HEK293 (cell line): ENCODE data around the gene STEAP1.

Source experiments
- CTCF ChIA-PET: fragments of 350-600 bp; formaldehyde crosslinking; extraction: SDS; loops from one replicate; lab custom pipeline; 2021; ENCODE audit warnings: antibody characterized with exemption; lab: Yijun Ruan, JAX
- POLR2A ChIA-PET: fragments of 300-600 bp; formaldehyde crosslinking; extraction: SDS; loops from one replicate; lab custom pipeline; 2020; ENCODE audit warnings: antibody characterized with exemption, inconsistent platforms; lab: Yijun Ruan, JAX
- H3K27ac ChIP-seq: fragments of 200-500 bp; sonication (Bioruptor generic); 2 replicates; pipeline ENCODE4 v1.5.1; 2014; ENCODE audit warnings: low read depth, low read length, control low read depth, inconsistent platforms; ENCODE audit errors: extremely low read depth
- H3K36me3 ChIP-seq, 2 experiments: fragments of 200-500 bp in 1 of 2; sonication (Bioruptor generic) in 1 of 2; 1 replicate in 1 of 2; 2 replicates in 1 of 2; pipeline ENCODE4 v1.5.1; 2014 to 2017; ENCODE audit warnings: inconsistent platforms in 2 of 2, low read length in 2 of 2; ENCODE audit not compliant: control insufficient read depth in 2 of 2, insufficient read depth in 1 of 2
- H3K4me1 ChIP-seq: fragments of 200-500 bp; sonication (Bioruptor generic); 2 replicates; pipeline ENCODE4 v1.5.1; 2014; ENCODE audit warnings: mild to moderate bottlenecking, low read length, inconsistent platforms; ENCODE audit not compliant: control insufficient read depth, insufficient read depth
- H3K4me3 ChIP-seq: 2 replicates; pipeline ENCODE4 v1.5.1; 2011; ENCODE audit warnings: low read depth, mild to moderate bottlenecking, control low read depth, low read length, moderate library complexity
- H3K9me3 ChIP-seq: fragments of 200-500 bp; sonication (Bioruptor generic); 2 replicates; pipeline ENCODE4 v1.5.1; 2014; ENCODE audit warnings: low read depth, low read length, inconsistent platforms; ENCODE audit not compliant: control insufficient read depth, insufficient read depth
- GFI1B ChIP-seq: fragments of 450-650 bp; formaldehyde crosslinking; IDR thresholded peaks from 2 replicates; pipeline ENCODE4 v1.5.1; 2016; ENCODE audit warnings: missing biosample characterization, missing genetic modification characterization
- KLF1 ChIP-seq: fragments of 450-650 bp; formaldehyde crosslinking; IDR thresholded peaks from 2 replicates; pipeline ENCODE4 v1.5.1; 2016; ENCODE audit warnings: missing biosample characterization, missing genetic modification characterization
- KLF10 ChIP-seq: fragments of 450-650 bp; IDR thresholded peaks from 2 replicates; pipeline ENCODE4 v1.5.1; 2018; ENCODE audit warnings: missing biosample characterization, mild to moderate bottlenecking, missing genetic modification characterization
- SCRT1 ChIP-seq: fragments of 450-650 bp; formaldehyde crosslinking; IDR thresholded peaks from 2 replicates; pipeline ENCODE4 v1.5.1; 2016; ENCODE audit warnings: missing biosample characterization, missing genetic modification characterization, borderline replicate concordance
- SP2 ChIP-seq: fragments of 450-650 bp; formaldehyde crosslinking; IDR thresholded peaks from 2 replicates; pipeline ENCODE4 v1.5.1; 2016; ENCODE audit warnings: missing biosample characterization, missing genetic modification characterization
- ZBTB17 ChIP-seq: fragments of 450-650 bp; formaldehyde crosslinking; IDR thresholded peaks from 2 replicates; pipeline ENCODE4 v1.5.1; 2016; ENCODE audit warnings: missing biosample characterization, missing genetic modification characterization
- ZEB2 ChIP-seq: fragments of 450-650 bp; formaldehyde crosslinking; IDR thresholded peaks from 2 replicates; pipeline ENCODE4 v1.5.1; 2016; ENCODE audit warnings: missing biosample characterization, missing genetic modification characterization
- ZFHX2 ChIP-seq: fragments of 450-650 bp; formaldehyde crosslinking; conservative IDR thresholded peaks from 2 replicates; pipeline ENCODE4 v1.5.1; 2016; ENCODE audit warnings: missing biosample characterization, missing genetic modification characterization
- ZNF112 ChIP-seq: fragments of 450-650 bp; formaldehyde crosslinking; IDR thresholded peaks from 2 replicates; pipeline ENCODE4 v1.5.0; 2017; ENCODE audit warnings: missing biosample characterization, missing genetic modification characterization
- ZNF184 ChIP-seq: fragments of 450-650 bp; IDR thresholded peaks from 2 replicates; pipeline ENCODE4 v1.5.1; 2018; ENCODE audit warnings: missing biosample characterization, mild to moderate bottlenecking, missing genetic modification characterization
- ZNF24 ChIP-seq: fragments of 450-650 bp; formaldehyde crosslinking; IDR thresholded peaks from 2 replicates; pipeline ENCODE4 v1.5.1; 2016; ENCODE audit warnings: missing biosample characterization, missing genetic modification characterization
- ZNF335 ChIP-seq: fragments of 450-650 bp; formaldehyde crosslinking; conservative IDR thresholded peaks from 2 replicates; pipeline ENCODE4 v1.5.1; 2016; ENCODE audit warnings: missing biosample characterization, missing genetic modification characterization
- ZNF354C ChIP-seq: fragments of 450-650 bp; formaldehyde crosslinking; IDR thresholded peaks from 2 replicates; pipeline ENCODE4 v1.5.1; 2016; ENCODE audit warnings: missing biosample characterization, missing genetic modification characterization, low read depth, borderline replicate concordance
- ZNF623 ChIP-seq: fragments of 450-650 bp; formaldehyde crosslinking; IDR thresholded peaks from 2 replicates; pipeline ENCODE4 v1.5.1; 2016; ENCODE audit warnings: missing biosample characterization, missing genetic modification characterization
- ZNF701 ChIP-seq: fragments of 450-650 bp; formaldehyde crosslinking; IDR thresholded peaks from 2 replicates; pipeline ENCODE4 v1.5.1; 2016; ENCODE audit warnings: missing biosample characterization, missing genetic modification characterization
- ZNF777 ChIP-seq: fragments of 450-650 bp; formaldehyde crosslinking; IDR thresholded peaks from 2 replicates; pipeline ENCODE4 v1.5.1; 2017; ENCODE audit warnings: missing biosample characterization, missing genetic modification characterization, borderline replicate concordance
- ZXDB ChIP-seq: fragments of 450-650 bp; formaldehyde crosslinking; IDR thresholded peaks from 2 replicates; pipeline ENCODE4 v1.5.1; 2016; ENCODE audit warnings: missing biosample characterization, missing genetic modification characterization
- TF ChIP-seq, protein P1 (sequence below): fragments of 450-650 bp; formaldehyde crosslinking; IDR thresholded peaks from 2 replicates; pipeline ENCODE4 v1.5.1; 2017; ENCODE audit warnings: missing biosample characterization, missing genetic modification characterization
- TF ChIP-seq, protein P2 (sequence below): fragments of 450-650 bp; formaldehyde crosslinking; IDR thresholded peaks from 2 replicates; pipeline ENCODE4 v1.5.1; 2017; ENCODE audit warnings: missing biosample characterization, missing genetic modification characterization
- TF ChIP-seq, protein P3 (sequence below): fragments of 450-650 bp; formaldehyde crosslinking; IDR thresholded peaks from 2 replicates; pipeline ENCODE4 v1.5.1; 2016; ENCODE audit warnings: missing biosample characterization, missing genetic modification characterization
- TF ChIP-seq, protein P4 (sequence below): fragments of 450-650 bp; formaldehyde crosslinking; IDR thresholded peaks from 2 replicates; pipeline ENCODE4 v1.5.1; 2016; ENCODE audit warnings: missing biosample characterization, missing genetic modification characterization
- TF ChIP-seq, protein P5 (sequence below): fragments of 450-650 bp; formaldehyde crosslinking; IDR thresholded peaks from 2 replicates; pipeline ENCODE4 v1.5.1; 2016; ENCODE audit warnings: missing biosample characterization, missing genetic modification characterization

Gene STEAP1

DNA sequence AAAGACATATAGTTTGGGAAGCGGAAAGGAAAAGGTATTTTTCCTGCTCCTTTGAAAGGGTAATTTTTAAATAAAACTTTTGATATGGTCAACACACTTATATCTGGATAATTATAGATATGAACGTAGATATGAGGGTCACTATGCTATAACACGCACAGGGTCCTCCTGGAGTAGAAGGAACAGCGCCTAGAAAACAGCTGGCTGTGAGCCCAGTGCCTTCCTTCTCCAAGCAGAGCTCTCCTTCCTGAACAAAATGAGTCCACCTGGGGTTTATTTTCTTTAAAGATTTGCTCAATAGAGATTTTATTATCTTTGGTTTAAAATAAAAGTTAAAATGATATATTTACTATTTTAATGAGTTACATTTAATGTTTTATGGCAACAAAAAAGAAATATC, 13.1 kb downstream of the STEAP1 start:
- Histone ChIP-seq H3K36me3 (peaks cover 0 to 4% of the 10 kb centered on the region in 2 experiments; a peak in 1 of 3 replicates), H3K4me3 (no peak overlapping the region), H3K9me3 (no peaks in the 10 kb centered on the region), H3K4me1 (no peaks in the 10 kb centered on the region), H3K27ac (no peak overlapping the region)
- ChIA-PET CTCF (no interaction called here), POLR2A (no interaction called here)
- TF ChIP-seq, protein P1, sequence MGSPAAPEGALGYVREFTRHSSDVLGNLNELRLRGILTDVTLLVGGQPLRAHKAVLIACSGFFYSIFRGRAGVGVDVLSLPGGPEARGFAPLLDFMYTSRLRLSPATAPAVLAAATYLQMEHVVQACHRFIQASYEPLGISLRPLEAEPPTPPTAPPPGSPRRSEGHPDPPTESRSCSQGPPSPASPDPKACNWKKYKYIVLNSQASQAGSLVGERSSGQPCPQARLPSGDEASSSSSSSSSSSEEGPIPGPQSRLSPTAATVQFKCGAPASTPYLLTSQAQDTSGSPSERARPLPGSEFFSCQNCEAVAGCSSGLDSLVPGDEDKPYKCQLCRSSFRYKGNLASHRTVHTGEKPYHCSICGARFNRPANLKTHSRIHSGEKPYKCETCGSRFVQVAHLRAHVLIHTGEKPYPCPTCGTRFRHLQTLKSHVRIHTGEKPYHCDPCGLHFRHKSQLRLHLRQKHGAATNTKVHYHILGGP (tag by site-specific recombination) = no peak
- no peak for TF ChIP-seq ZNF354C

DNA sequence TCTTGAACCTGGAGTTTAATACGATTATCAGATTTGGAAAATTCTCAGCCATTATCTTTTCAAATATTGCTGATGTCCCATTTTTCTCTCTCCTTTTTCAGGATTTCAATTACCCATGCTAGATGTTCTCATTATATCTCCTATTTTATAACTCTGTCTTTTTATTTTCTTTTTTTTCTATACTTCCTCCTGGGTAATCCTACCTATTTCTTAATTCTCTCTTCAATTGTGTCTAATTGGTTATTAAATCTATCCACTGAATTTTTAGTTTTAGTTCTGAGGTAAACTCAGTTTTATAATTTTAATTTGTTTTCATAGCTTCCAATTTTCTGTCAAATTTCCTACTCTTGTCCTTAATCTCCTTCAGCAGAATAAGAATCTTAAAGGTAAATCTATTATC, 15.6 kb downstream of the STEAP1 start:
- Histone ChIP-seq H3K36me3 (no peaks in the 10 kb centered on the region), H3K27ac (no peak overlapping the region), H3K9me3 (no peaks in the 10 kb centered on the region), H3K4me3 (no peak overlapping the region), H3K4me1 (no peaks in the 10 kb centered on the region)
- POLR2A ChIA-PET = no interaction called here
- TF ChIP-seq KLF10 (tag by site-specific recombination) = no peak
- TF ChIP-seq ZFHX2 = no peak
- TF ChIP-seq SCRT1 (tag by site-specific recombination) = no peak
- TF ChIP-seq ZNF623 (tag by site-specific recombination) = no peak
- no peak for TF ChIP-seq GFI1B (tag by site-specific recombination)
- TF ChIP-seq ZNF701 (tag by site-specific recombination) = no peak
- no peak for TF ChIP-seq KLF1 (tag by site-specific recombination)
- TF ChIP-seq ZNF335 (tag by site-specific recombination) = no peak
- no peak for TF ChIP-seq ZNF184 (tag by site-specific recombination)
- TF ChIP-seq SP2 (tag by site-specific recombination) = no peak
- no peak for TF ChIP-seq ZBTB17
- TF ChIP-seq ZEB2 = no peak
- TF ChIP-seq, protein P2, sequence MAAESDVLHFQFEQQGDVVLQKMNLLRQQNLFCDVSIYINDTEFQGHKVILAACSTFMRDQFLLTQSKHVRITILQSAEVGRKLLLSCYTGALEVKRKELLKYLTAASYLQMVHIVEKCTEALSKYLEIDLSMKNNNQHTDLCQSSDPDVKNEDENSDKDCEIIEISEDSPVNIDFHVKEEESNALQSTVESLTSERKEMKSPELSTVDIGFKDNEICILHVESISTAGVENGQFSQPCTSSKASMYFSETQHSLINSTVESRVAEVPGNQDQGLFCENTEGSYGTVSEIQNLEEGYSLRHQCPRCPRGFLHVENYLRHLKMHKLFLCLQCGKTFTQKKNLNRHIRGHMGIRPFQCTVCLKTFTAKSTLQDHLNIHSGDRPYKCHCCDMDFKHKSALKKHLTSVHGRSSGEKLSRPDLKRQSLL (tag by site-specific recombination) = no peak
- TF ChIP-seq, protein P3, sequence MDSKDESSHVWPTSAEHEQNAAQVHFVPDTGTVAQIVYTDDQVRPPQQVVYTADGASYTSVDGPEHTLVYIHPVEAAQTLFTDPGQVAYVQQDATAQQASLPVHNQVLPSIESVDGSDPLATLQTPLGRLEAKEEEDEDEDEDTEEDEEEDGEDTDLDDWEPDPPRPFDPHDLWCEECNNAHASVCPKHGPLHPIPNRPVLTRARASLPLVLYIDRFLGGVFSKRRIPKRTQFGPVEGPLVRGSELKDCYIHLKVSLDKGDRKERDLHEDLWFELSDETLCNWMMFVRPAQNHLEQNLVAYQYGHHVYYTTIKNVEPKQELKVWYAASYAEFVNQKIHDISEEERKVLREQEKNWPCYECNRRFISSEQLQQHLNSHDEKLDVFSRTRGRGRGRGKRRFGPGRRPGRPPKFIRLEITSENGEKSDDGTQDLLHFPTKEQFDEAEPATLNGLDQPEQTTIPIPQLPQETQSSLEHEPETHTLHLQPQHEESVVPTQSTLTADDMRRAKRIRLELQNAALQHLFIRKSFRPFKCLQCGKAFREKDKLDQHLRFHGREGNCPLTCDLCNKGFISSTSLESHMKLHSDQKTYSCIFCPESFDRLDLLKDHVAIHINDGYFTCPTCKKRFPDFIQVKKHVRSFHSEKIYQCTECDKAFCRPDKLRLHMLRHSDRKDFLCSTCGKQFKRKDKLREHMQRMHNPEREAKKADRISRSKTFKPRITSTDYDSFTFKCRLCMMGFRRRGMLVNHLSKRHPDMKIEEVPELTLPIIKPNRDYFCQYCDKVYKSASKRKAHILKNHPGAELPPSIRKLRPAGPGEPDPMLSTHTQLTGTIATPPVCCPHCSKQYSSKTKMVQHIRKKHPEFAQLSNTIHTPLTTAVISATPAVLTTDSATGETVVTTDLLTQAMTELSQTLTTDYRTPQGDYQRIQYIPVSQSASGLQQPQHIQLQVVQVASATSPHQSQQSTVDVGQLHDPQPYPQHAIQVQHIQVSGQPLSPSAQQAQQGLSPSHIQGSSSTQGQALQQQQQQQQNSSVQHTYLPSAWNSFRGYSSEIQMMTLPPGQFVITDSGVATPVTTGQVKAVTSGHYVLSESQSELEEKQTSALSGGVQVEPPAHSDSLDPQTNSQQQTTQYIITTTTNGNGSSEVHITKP (tag by site-specific recombination) = no peak
- CTCF ChIA-PET = no interaction called here

DNA sequence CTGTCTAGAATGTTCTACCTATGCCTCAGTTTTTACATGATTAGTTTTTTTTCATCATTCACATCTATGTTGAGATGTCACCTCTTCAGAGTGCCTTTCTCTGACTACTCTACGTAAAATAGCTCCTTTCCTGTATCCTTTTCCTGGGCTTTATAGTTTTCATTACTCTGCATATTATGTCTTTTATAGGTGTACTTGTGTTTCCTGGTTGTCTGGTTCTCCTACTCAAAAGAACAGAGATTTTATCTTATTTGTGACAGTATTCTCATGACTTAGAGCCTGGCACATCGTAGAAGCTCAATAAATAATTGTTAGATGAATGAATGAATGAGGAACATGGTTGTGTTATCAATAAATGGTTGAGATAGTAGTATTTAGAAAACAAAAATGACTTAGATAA, 17.9 kb downstream of the STEAP1 start:
- no peaks in the 10 kb centered on the region for H3K36me3 ChIP-seq
- TF ChIP-seq ZNF24 (tag by site-specific recombination) (no peak), ZNF112 (no peak), ZNF777 (tag by site-specific recombination) (no peak), ZXDB (no peak)
- TF ChIP-seq, protein P4, sequence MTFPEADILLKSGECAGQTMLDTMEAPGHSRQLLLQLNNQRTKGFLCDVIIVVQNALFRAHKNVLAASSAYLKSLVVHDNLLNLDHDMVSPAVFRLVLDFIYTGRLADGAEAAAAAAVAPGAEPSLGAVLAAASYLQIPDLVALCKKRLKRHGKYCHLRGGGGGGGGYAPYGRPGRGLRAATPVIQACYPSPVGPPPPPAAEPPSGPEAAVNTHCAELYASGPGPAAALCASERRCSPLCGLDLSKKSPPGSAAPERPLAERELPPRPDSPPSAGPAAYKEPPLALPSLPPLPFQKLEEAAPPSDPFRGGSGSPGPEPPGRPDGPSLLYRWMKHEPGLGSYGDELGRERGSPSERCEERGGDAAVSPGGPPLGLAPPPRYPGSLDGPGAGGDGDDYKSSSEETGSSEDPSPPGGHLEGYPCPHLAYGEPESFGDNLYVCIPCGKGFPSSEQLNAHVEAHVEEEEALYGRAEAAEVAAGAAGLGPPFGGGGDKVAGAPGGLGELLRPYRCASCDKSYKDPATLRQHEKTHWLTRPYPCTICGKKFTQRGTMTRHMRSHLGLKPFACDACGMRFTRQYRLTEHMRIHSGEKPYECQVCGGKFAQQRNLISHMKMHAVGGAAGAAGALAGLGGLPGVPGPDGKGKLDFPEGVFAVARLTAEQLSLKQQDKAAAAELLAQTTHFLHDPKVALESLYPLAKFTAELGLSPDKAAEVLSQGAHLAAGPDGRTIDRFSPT = no peak
- TF ChIP-seq, protein P5, sequence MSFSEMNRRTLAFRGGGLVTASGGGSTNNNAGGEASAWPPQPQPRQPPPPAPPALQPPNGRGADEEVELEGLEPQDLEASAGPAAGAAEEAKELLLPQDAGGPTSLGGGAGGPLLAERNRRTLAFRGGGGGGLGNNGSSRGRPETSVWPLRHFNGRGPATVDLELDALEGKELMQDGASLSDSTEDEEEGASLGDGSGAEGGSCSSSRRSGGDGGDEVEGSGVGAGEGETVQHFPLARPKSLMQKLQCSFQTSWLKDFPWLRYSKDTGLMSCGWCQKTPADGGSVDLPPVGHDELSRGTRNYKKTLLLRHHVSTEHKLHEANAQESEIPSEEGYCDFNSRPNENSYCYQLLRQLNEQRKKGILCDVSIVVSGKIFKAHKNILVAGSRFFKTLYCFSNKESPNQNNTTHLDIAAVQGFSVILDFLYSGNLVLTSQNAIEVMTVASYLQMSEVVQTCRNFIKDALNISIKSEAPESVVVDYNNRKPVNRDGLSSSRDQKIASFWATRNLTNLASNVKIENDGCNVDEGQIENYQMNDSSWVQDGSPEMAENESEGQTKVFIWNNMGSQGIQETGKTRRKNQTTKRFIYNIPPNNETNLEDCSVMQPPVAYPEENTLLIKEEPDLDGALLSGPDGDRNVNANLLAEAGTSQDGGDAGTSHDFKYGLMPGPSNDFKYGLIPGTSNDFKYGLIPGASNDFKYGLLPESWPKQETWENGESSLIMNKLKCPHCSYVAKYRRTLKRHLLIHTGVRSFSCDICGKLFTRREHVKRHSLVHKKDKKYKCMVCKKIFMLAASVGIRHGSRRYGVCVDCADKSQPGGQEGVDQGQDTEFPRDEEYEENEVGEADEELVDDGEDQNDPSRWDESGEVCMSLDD (tag by site-specific recombination) = no peak

More for the DNA sequence above, 17.9 kb downstream of the STEAP1 start:
- CTCF ChIA-PET = interaction anchor here (0.7 kb wide), 1 partner anchor 18 kb away, joined by 5 read pairs; the partner anchor contains the start of gene STEAP1
- POLR2A ChIA-PET = no interaction called here
- H3K4me3 ChIP-seq = no peak overlapping the region
- no peak overlapping the region for H3K27ac ChIP-seq
- H3K4me1 ChIP-seq = no peaks in the 10 kb centered on the region
- H3K9me3 ChIP-seq = no peaks in the 10 kb centered on the region
